ENCODE measurements around the gene GSE1.

The GSE1 gene

DNA sequence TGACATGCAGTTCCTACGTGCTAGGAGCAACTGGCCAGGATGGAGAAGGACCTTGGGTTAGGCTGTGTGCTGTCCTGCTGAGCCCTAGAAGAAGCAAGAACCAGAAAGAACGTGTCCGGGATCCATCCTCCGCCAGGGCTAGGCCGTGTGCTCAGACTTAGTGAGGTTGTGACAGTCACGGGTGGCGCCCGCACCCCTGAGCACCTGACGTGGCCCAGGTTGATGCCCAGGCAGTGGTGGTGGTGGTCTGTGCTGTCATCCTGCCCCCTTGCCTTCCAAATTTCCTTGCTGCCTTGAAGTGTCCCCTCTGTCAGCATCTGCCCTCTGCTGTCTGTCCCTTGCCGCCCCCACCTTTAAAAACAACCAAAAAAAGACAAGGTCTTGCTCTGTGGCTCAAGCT is 4.2 kb upstream of the GSE1 start:
- H3K4me3 ChIP-seq (ENCODE audit: low read length): no peak overlapping the region
- H3K4me1 ChIP-seq (ENCODE audit: insufficient read depth, low read length): peaks cover 40% of the 10 kb centered on the region
- H3K36me3 ChIP-seq (ENCODE audit: insufficient read depth, low read length): no peaks in the 10 kb centered on the region
- H3K27me3 ChIP-seq (ENCODE audit: insufficient read depth, low read length): peaks cover 16% of the 10 kb centered on the region
- H3K27ac ChIP-seq (ENCODE audit: low read depth, low read length): no peak overlapping the region
- H3K9ac ChIP-seq (ENCODE audit: low read depth, low read length): no peak overlapping the region
- 85% methylated on average over 10 of the region's 10 CpGs for WGBS
- H3K9me3 ChIP-seq (ENCODE audit: insufficient read depth, low read depth, low read length): no peaks in the 10 kb centered on the region

DNA sequence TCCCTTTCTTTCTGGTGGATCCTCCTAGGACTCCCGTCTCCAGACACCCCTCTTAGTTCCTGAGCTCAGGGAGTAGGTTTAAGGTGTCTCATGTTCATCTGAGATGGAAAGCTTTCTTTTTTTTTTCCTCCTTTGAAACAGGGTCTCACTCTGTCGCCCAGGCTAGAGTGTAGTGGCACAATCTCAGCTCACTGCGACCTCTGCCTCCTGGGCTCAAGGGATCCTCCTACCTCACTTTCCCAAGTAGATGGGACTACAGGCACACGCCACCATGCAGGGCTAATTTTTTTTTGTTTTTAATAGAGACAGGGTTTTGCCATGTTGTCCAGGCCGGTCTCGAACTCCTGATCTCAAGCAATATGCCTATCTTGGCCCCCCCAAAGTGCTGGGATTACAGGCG is 3.6 kb upstream of the GSE1 start:
- Histone ChIP-seq H3K9me3 (ENCODE audit: insufficient read depth, low read depth, low read length) (no peaks in the 10 kb centered on the region), H3K27me3 (ENCODE audit: insufficient read depth, low read length) (peaks cover 16% of the 10 kb centered on the region), H3K9ac (ENCODE audit: low read depth, low read length) (no peak overlapping the region), H3K27ac (ENCODE audit: low read depth, low read length) (no peak overlapping the region), H3K4me1 (ENCODE audit: insufficient read depth, low read length) (peaks cover 40% of the 10 kb centered on the region), H3K4me3 (ENCODE audit: low read length) (no peak overlapping the region), H3K36me3 (ENCODE audit: insufficient read depth, low read length) (no peaks in the 10 kb centered on the region)
- WGBS: 84% methylated on average over 7 of the region's 7 CpGs

DNA sequence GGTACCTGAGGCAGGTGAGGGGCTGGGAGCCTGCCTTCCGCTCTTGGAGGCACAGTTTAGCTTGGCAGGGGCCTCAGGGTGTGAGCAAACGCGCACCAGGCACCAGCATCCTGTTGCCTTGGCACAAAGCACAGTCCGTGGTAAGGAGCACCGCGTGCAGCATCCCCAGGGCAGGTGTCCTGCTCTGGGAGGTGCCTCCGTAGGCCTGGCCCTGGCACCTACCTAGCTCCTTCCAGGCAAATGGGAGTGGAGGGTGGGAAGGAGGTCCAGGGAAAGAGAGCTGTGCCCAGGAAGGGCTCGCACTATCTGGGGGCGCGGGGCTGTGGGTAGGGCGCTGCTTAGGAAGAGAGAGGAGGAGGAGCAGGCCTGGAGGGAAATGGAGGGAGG is 3.1 kb upstream of the GSE1 start:
- no peak overlapping the region for H3K9ac ChIP-seq (ENCODE audit: low read depth, low read length)
- H3K4me3 ChIP-seq (ENCODE audit: low read length): peak overlapping the region; percentile 15
- no peaks in the 10 kb centered on the region for H3K9me3 ChIP-seq (ENCODE audit: insufficient read depth, low read depth, low read length)
- H3K27ac ChIP-seq (ENCODE audit: low read depth, low read length): no peak overlapping the region; the same call in 1 of the 2 replicates
- H3K36me3 ChIP-seq (ENCODE audit: insufficient read depth, low read length): no peaks in the 10 kb centered on the region
- WGBS: 49% methylated on average over 11 of the region's 11 CpGs
- peaks cover 41% of the 10 kb centered on the region for H3K4me1 ChIP-seq (ENCODE audit: insufficient read depth, low read length)
- H3K27me3 ChIP-seq (ENCODE audit: insufficient read depth, low read length): peaks cover 16% of the 10 kb centered on the region

DNA sequence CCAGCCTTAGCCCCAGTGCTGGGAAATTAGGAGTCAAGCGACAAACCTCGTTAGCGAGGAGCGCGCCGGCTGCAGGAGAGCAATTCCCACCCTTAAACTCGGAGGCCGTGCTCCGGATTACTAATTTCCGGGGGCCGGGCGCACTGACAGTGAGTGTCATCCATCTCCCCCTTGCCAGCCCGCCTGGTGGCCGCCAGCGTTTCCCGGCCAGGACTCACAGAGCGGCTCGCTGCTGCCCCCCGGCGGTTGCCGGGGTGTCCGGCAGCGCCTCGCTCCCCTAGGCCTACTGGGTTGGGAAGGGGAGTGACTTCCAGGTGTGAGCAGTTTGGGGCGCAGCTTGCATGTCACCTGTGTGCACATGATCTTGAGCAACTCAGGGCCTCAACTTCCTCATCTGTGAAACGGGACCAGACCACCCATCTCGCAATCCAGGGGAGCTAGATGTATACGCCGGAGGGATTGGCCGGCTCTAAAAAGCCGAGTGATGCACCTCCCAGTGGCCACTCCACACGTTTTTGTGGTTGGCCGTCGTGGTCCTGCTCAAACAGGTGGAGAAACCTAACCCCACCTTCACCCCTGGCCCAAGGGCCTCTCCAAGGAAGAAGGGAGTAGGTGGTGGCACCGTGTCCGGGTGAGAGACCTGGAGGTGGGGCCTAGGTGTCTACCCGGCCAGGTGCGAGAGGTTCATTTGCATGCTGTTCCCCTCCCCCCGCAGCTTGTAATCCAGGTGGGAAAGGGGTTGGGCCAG is 2.5 kb upstream of the GSE1 start:
- Histone ChIP-seq H3K9me3 (ENCODE audit: insufficient read depth, low read depth, low read length) (no peaks in the 10 kb centered on the region), H3K4me1 (ENCODE audit: insufficient read depth, low read length) (peaks cover 41% of the 10 kb centered on the region), H3K36me3 (ENCODE audit: insufficient read depth, low read length) (no peaks in the 10 kb centered on the region), H3K4me3 (ENCODE audit: low read length) (peak overlapping the region; percentile 36), H3K27me3 (ENCODE audit: insufficient read depth, low read length) (peaks cover 16% of the 10 kb centered on the region), H3K27ac (ENCODE audit: low read depth, low read length) (peak overlapping the region; percentile 98; the same call in 1 of the 2 replicates), H3K9ac (ENCODE audit: low read depth, low read length) (peak overlapping the region; percentile 17; the same call in 1 of the 2 replicates)
- WGBS: 3% methylated on average over 36 of the region's 39 CpGs

DNA sequence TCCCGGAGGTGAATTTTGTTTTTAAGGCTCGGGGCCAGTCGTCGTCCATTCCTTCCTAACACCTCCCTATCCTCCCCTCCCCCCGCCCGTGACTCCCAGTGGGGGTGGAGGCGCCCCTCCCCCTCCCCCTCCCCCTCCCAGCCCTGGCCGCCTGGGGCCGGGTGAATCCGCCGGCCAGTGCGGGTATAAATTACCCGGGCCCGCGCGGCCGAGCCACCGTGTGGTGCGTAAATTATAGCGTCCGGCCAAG is 2.0 kb upstream of the GSE1 start:
- H3K4me1 ChIP-seq (ENCODE audit: insufficient read depth, low read length): peaks cover 40% of the 10 kb centered on the region
- H3K27me3 ChIP-seq (ENCODE audit: insufficient read depth, low read length): peaks cover 16% of the 10 kb centered on the region
- peak overlapping the region; percentile 98 for H3K27ac ChIP-seq (ENCODE audit: low read depth, low read length)
- peak overlapping the region; percentile 80 for H3K4me3 ChIP-seq (ENCODE audit: low read length)
- H3K36me3 ChIP-seq (ENCODE audit: insufficient read depth, low read length): no peaks in the 10 kb centered on the region
- WGBS: 0% methylated on average over 14 of the region's 21 CpGs
- H3K9me3 ChIP-seq (ENCODE audit: insufficient read depth, low read depth, low read length): no peaks in the 10 kb centered on the region
- peak overlapping the region; percentile 80 for H3K9ac ChIP-seq (ENCODE audit: low read depth, low read length)

DNA sequence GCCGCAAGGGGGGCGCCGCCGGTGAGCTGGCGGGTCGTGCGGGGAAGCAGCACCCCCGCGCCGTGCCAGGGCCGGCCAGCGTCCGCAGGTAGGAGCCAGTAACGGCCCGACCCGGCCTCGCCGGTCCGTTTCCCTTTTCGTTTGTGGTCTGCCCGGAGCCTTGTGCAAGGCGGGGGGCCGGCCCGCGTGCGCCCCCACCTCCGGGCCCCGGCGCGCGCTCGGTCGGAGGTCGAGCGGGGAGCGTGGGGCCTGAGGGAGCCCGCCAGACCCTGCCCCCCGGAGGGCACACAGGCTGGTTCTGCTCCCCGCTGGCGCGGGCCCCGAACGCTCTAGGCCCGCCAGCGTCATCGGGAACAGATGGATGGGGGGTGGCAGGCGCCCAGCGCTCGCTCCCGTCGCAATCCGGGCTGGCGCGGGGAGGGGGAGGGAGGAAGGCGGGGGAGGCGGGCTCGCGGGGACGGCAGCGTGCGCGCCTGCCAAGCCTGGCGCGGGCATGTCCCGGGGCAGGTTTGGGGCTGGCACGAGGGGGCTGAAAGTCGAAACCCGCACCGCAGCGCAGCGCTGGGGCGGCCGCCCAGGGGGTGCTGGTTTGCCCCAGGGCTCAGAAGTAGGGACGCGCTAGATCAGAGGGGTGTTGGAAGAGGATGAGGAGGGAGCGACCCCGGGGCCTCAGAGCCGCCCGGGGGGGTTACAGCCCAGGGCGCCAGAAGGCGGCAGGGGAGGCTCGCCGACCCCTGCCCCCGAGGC is 1.5 kb upstream of the GSE1 start:
- Histone ChIP-seq H3K4me1 (ENCODE audit: insufficient read depth, low read length) (peaks cover 40% of the 10 kb centered on the region), H3K9me3 (ENCODE audit: insufficient read depth, low read depth, low read length) (no peaks in the 10 kb centered on the region), H3K9ac (ENCODE audit: low read depth, low read length) (peak overlapping the region; percentile 80), H3K27me3 (ENCODE audit: insufficient read depth, low read length) (peaks cover 16% of the 10 kb centered on the region), H3K4me3 (ENCODE audit: low read length) (peak overlapping the region; percentile 80), H3K36me3 (ENCODE audit: insufficient read depth, low read length) (no peaks in the 10 kb centered on the region), H3K27ac (ENCODE audit: low read depth, low read length) (peak overlapping the region; percentile 98)
- under 1% methylated on average over 80 of the region's 84 CpGs for WGBS

DNA sequence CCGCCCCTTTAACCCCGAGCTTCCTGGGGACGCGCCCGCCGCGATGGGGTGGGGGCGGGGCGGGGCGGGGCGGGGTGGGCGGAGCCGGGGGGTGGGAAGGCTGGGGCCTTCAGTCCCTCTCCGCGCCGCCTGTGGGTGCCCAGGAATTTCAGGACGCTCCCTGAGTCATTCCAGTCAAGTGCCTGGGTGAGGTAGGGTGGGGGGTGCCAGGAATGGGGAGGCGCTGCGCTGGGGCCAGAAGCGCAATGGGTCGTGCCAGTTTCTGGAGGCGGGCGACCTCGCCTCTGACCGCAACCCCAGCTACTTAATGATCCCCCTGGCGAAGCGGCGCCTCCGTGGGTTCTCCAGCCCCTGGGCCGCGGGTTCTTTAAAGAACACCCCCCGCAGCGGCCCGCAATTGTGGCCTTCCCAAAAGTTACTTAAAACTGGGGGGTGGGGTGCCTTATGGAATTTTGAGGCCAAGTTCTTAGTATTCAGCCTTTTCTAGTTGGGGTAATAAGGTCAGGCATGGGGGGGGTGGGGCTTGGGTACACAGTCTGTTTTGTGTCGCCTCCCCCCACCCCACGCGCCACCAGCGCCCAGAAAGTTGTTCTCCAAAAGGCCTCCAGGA is 826 bp upstream of the GSE1 start:
- Histone ChIP-seq H3K9me3 (ENCODE audit: insufficient read depth, low read depth, low read length) (no peaks in the 10 kb centered on the region), H3K4me1 (ENCODE audit: insufficient read depth, low read length) (peaks cover 44% of the 10 kb centered on the region), H3K27ac (ENCODE audit: low read depth, low read length) (peak overlapping the region; percentile 96; the same call in 1 of the 2 replicates), H3K27me3 (ENCODE audit: insufficient read depth, low read length) (peaks cover 16% of the 10 kb centered on the region), H3K4me3 (ENCODE audit: low read length) (peak overlapping the region; percentile 80), H3K36me3 (ENCODE audit: insufficient read depth, low read length) (0 out of 2 replicates have a peak, but pooled peaks cover 4% of the 10 kb centered on the region), H3K9ac (ENCODE audit: low read depth, low read length) (peak overlapping the region; percentile 59; the same call in 1 of the 2 replicates)
- WGBS: under 1% methylated on average over 25 of the region's 38 CpGs

DNA sequence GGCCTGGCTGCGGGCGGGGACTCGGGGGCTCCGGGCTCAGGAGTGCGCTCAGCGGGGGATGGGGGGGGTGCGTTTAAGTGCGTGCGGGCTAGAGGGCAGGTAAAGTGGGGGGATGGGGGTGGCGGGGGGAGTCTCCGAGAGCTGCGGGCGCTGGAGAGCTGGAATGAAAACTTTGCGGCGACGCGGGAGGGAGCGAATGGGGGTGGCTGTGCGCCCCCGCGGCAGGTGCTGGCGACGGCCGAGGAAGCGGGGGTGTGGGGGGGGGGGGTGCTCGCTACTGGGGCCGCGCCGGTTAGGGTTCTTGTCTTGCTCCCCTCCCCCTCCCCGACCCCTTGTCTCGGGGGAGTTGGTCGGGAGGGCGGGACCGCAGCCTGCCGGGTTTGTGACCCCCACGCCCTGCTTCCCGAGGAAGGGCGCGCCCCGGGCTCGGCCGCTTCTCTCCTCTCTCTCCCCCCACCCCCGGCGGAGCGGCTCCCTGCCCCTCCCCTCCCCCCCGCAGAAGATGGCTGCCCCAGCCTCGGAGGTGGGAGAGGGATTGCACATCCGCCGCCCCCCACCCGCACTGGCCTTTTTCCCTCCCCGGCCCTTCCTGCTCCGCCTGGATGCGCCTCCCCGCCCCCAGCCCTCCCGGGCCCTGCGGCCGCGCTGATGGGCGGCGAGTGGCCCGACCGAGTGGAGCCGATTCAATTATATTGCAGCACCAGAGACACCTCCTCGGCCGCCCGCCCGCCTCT is 649 bp downstream of the GSE1 start:
- peaks cover 30% of the 10 kb centered on the region for H3K4me1 ChIP-seq (ENCODE audit: insufficient read depth, low read length)
- peak overlapping the region; percentile 76; the same call in 1 of the 2 replicates for H3K9ac ChIP-seq (ENCODE audit: low read depth, low read length)
- peak overlapping the region; percentile 96 for H3K27ac ChIP-seq (ENCODE audit: low read depth, low read length)
- under 1% methylated on average over 44 of the region's 67 CpGs for WGBS
- H3K36me3 ChIP-seq (ENCODE audit: insufficient read depth, low read length): 0 out of 2 replicates have a peak, but pooled peaks cover 7% of the 10 kb centered on the region
- H3K27me3 ChIP-seq (ENCODE audit: insufficient read depth, low read length): peaks cover 10% of the 10 kb centered on the region; the same call in 1 of the 2 replicates
- peak overlapping the region; percentile 80 for H3K4me3 ChIP-seq (ENCODE audit: low read length)
- H3K9me3 ChIP-seq (ENCODE audit: insufficient read depth, low read depth, low read length): no peaks in the 10 kb centered on the region

DNA sequence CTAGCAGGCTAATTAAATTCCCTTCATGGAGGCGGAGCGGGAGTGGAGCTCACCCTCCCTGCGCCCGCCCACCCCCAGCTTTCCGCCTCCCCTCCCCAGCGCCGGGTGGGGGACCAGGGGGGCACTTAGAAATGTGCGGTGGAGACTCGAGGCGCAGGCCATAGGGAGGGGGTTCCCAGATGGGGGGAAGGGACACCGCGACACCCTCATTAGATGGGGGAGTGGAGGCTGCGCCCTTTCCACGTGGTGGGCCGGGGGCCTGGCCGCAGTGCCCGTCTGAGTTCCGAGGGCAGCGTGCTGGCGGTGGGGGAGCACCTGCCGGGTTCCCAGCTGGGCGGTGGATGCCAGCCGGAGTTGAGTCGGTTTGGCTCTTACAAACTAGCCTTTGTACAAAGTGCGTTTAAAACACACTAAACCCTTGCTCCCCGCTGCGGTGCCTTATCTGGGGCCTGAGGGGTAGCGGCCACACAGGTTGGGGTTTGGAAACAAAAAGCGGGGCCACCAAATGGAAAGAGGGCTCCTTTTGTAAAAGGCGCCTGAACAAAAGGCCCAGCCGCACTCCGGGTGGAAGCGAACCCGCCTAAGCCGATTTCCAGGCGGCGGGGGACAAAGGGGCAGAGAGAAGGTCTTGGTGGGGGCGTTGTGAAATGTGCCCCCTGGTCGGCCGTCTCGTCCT is 1.4 kb downstream of the GSE1 start:
- peak overlapping the region; percentile 80 for H3K4me3 ChIP-seq (ENCODE audit: low read length)
- H3K27me3 ChIP-seq (ENCODE audit: insufficient read depth, low read length): peaks cover 3% of the 10 kb centered on the region; the same call in 1 of the 2 replicates
- H3K4me1 ChIP-seq (ENCODE audit: insufficient read depth, low read length): peaks cover 37% of the 10 kb centered on the region
- peak overlapping the region; percentile 96 for H3K27ac ChIP-seq (ENCODE audit: low read depth, low read length)
- 0 out of 2 replicates have a peak, but pooled peaks cover 7% of the 10 kb centered on the region for H3K36me3 ChIP-seq (ENCODE audit: insufficient read depth, low read length)
- WGBS: under 1% methylated on average over 36 of the region's 41 CpGs
- H3K9ac ChIP-seq (ENCODE audit: low read depth, low read length): peak overlapping the region; percentile 72
- no peaks in the 10 kb centered on the region for H3K9me3 ChIP-seq (ENCODE audit: insufficient read depth, low read depth, low read length)

DNA sequence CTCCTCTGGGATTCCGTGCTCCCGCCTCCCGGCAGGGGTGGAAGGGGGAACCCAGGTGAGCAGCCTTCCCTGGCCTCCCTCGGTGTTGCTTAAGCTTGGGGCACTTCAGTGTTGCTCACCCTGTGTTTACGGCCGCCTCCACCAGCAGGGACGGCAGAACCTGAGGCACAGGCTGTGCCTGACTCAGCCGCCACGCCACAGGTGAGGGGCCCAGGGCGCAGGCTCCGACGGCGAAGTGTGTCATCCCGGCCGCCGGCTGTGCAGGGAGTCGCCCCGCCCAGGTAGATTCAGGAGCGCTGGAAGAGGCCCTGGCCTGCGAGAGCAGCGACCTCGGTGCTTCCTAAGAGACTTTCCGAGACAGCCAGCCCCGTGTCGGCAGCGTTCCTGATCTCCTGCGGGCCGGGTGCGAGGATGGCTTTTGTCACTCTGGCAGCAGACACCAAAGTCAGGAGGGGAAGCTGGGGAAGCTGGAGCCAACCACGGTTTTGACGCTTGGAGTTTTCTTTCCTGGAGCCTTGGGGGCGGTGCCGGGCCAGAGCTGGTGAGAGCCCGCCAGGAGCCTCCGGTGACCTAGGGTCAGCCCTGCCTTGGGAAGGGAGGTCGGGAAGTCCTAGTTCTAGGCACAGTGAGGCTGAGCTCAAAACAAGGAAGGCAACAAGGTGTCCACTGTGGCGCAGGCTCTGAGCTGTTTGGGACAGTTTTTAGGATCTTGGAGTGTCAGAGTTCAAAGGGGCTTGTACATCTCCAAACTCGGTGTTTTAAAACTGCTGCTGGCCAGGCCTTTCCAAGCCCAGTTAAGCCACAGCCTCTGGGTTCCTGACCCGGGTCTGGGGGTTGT is 2.1 kb downstream of the GSE1 start:
- Histone ChIP-seq H3K36me3 (ENCODE audit: insufficient read depth, low read length) (0 out of 2 replicates have a peak, but pooled peaks cover 7% of the 10 kb centered on the region), H3K4me3 (ENCODE audit: low read length) (peak overlapping the region; percentile 80), H3K27me3 (ENCODE audit: insufficient read depth, low read length) (no peaks in the 10 kb centered on the region), H3K4me1 (ENCODE audit: insufficient read depth, low read length) (peaks cover 35% of the 10 kb centered on the region), H3K27ac (ENCODE audit: low read depth, low read length) (peak overlapping the region; percentile 96; the same call in 1 of the 2 replicates), H3K9me3 (ENCODE audit: insufficient read depth, low read depth, low read length) (no peaks in the 10 kb centered on the region), H3K9ac (ENCODE audit: low read depth, low read length) (peak overlapping the region; percentile 72)
- 5% methylated on average over 39 of the region's 39 CpGs for WGBS
